HG03108 (cell line): ENCODE measurements around the gene PCBP3.

Source experiments
- ATAC-seq: cut with Tn5 transposase; IDR thresholded peaks from one replicate; pipeline ENCODE4 v1.9.1; 2021; ENCODE audit warnings: moderate library complexity; ENCODE audit not compliant: unreplicated experiment

PCBP3 gene

DNA sequence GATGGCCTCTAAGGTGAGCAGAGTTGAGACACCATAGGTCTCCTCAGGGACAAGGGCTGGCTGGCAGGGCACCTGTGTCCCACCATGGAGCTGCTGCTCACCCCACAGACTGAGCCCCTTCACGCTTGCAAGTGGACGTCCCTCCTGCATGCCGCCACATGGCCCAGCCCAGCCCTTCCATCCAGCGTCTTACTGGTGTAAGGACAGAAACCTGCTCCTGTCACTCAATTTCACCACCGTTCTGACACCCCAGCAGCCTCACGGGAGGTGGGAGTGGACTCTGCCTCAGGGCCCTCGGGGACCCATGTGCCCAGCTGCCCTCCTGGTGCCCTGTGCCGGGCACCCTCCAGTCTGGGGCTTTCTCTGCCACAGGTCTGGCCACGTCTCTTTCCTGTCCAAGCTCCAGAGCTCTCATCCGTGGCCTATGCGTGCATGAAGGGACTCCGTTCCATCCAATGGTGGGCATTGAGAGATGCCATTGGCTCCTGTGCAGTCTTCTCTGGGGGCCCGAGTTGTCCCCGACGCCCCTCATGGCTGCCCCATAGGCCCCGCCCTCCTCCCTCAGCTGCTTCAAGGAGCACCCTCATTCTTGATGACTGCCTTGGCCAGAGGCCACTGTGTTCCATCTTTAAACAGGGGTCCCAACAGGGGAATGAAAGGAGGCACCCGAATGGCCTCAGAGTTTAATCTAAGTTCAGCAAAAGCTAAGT is 295.4 kb downstream of the PCBP3 start:
- ATAC-seq = no peak

DNA sequence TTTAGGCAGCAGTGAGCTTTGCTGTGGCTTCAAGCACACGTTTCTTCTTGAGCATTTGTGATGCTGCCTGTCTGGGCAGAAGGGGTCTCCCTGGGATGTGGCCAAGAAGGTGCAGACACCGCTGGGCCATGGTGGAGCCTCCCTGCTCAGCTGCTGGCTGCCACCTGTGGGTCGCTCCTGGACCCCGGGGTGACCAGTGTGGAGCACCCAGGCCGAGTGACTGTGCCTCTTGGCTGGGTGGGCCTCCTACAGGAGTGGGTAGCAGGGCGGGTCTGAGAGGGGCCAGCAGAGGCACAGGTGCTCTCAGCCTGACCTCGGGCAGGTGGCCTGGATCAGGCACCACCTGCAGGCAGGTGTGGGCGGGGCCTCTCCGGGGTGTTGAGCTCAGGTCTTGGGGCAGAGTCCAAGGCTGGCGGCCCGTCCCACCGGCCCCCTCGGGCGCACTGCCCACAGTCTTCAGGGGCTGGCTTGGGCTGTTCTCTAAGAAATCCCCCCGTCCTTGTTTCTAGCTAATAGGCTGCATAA is 296.1 kb downstream of the PCBP3 start:
- ATAC-seq = no peak

GRCh38 chr21:45940091-45940490 is 296.6 kb downstream of the PCBP3 start:
- no peak for ATAC-seq

- no peak for ATAC-seq
Measured at GRCh38 chr21:45940621-45941337, 297.3 kb downstream of the PCBP3 start.

DNA sequence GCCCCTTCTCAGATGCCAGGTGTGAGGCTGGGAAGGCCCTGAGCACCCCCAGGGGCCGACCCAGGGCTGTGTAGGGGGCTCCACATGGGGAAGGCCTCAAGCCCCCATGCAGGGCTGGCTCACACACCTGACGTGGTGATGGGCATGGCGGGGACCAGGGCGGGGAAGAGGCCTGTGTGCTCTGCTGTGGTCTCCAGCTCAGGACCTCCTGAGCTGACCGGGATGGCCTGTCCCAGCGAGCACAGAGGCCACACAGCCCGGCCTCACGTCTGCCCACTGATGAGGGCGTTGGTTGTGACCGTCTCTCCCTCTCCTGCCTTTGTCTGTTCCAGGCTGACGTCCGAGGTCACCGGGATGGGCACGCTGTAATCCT is 297.8 kb downstream of the PCBP3 start:
- ATAC-seq = no peak

GRCh38 chr21:45941717-45942546 is 298.4 kb downstream of the PCBP3 start:
- no peak for ATAC-seq

- ATAC-seq = no peak
Measured at GRCh38 chr21:45942755-45943629, 299.5 kb downstream of the PCBP3 start.

DNA sequence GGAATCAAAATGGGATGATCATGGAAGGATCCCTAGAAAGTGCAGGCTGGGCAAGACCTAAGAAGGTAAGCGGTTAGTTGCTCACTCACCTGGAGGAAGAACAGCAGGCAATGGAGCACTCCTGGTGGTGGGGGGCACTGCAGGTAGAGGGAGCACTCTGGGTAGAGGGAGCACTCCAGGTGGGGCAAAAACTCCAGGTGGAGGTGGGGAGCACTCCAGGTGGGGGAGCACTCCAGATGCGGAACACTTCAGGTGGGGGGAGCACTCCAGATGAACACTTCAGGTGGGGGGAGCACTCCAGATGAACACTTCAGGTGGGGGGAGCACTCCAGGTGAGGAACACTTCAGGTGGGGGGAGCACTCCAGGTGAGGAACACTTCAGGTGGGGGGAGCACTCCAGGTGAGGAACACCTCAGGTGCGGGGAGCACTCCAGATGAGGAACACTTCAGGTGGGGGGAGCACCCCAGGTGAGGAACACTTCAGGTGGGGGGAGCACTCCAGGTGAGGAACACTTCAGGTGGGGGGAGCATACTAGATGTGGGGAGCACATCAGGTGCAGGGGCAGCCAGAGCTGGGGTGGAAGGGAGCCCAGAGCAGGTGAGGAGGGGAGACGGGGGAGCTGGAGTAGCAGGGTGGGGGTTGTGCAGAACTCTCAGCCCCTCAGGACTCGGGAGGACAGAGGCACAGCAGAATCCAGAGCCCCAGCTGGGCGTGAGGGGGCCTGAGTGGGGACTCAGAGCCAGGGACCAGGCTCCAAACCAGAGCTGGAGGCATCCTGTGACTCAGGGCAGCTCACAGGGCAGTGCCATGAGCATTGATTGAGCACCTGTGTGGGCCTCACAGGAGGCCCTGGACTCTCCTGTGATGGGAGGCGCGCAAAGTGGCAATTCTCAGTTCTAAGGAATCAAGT is 300.4 kb downstream of the PCBP3 start:
- ATAC-seq = no peak

GRCh38 chr21:45944601-45945000 is 301.1 kb downstream of the PCBP3 start:
- no peak for ATAC-seq

DNA sequence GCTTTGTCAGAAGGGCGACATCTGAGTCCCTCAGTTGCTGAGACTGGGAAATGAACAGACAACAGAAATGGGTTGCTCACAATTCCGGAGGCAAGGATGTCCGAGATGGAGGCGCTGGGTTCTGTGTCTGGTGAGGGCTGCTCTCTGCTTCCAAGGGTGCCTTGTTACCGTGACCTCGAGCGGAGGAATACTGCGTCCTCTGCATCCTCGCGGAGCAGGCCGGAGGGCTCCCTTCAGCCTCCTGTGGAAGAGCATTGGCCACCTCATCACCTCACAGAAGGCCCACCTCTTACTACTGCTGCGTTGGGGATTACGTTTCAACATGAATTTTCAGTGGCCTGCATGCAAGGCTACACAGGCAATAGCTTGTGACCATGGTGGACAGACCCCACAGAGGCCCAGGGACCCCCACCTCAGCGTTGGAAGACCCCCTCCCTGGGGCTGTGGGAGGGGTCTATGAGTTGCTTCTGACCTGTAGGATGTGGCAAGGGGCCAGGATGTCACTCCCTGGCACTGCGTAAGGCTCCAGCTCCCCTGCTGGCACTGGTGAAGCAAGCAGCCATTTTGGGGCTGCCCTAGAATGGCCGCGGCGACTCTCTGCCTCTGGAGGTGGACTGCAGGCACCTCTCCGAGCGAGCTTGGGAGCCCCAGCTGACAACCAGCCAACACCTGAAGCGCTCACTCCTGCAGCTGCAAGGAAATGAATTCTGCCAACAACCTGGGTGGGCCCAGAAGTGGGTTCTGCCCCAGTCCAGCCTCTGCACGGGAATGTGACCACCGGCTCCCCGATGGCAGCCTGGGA is 301.7 kb downstream of the PCBP3 start:
- ATAC-seq = no peak

GRCh38 chr21:45945868-45946210 is 302.3 kb downstream of the PCBP3 start:
- no peak for ATAC-seq

GRCh38 chr21:45947296-45947695 is 303.8 kb downstream of the PCBP3 start:
- ATAC-seq = no peak

GRCh38 chr21:45947716-45948255 is 304.3 kb downstream of the PCBP3 start:
- ATAC-seq = no peak

GRCh38 chr21:45948576-45949141 is 305.1 kb downstream of the PCBP3 start:
- ATAC-seq = no peak

- ATAC-seq = no peak
Measured at GRCh38 chr21:45949928-45950739, 306.6 kb downstream of the PCBP3 start.

GRCh38 chr21:45950740-45951515 is 307.4 kb downstream of the PCBP3 start:
- ATAC-seq = no peak

- ATAC-seq = no peak
Measured at GRCh38 chr21:45951676-45952075, 308.2 kb downstream of the PCBP3 start.
